ENCODE data around the gene RBM15B. TPM values are rescaled to one million over a fixed set of nuclear protein-coding genes. Genes with fewer than 3 reads are reported as not detected.
A peak's percentile ranks its signal among the peaks of the same experiment; 100 is the strongest.

The RBM15B gene
- total and polyA plus RNA-seq, 9 of the 15 experiments (the other 6 are each of a cell fraction or from before 2014, with no cell fraction given): 1.8 to 21.0 (median 10.5) TPM

DNA sequence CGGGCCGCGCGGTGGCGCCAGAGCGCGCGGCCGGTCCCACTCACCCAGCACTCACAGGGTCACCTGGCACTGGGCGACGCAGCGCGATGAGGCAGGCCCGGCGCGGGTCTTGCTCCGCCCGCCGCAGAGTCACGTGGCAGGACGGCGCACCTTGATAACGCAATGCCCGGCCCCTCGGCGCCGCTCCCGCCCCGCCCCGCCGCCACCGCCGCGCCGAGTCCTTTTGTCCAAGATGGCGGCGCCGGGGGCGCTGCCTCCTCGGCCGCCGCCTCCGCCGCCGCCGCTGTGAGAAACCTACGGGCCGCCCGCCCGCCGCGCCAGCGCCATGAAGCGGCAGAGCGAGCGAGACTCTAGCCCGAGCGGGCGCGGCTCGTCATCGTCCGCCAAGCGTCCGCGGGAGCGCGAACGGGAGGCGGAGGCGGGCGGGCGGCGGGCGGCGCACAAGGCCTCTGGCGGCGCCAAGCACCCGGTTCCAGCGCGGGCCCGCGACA is at the start of gene RBM15B (continued):
- TF ChIP-seq, protein P1, sequence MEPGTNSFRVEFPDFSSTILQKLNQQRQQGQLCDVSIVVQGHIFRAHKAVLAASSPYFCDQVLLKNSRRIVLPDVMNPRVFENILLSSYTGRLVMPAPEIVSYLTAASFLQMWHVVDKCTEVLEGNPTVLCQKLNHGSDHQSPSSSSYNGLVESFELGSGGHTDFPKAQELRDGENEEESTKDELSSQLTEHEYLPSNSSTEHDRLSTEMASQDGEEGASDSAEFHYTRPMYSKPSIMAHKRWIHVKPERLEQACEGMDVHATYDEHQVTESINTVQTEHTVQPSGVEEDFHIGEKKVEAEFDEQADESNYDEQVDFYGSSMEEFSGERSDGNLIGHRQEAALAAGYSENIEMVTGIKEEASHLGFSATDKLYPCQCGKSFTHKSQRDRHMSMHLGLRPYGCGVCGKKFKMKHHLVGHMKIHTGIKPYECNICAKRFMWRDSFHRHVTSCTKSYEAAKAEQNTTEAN (CRISPR knock-in tag; IDR thresholded peaks at IDR 0.05): no peak
- TF ChIP-seq KDM5B (IDR thresholded peaks at IDR 0.05; ENCODE audit: insufficient replicate concordance, low read depth, low read length) (no peak), BRCA1 (IDR thresholded peaks at IDR 0.05) (no peak), BRCA1 (CRISPR knock-in tag; IDR thresholded peaks at IDR 0.05) (no peak), MBD2 (IDR thresholded peaks at IDR 0.05; ENCODE audit: borderline replicate concordance, low read depth) (peak; percentile 26; the same call in 1 of the 2 replicates), MCM5 (IDR thresholded peaks at IDR 0.05; ENCODE audit: low read depth) (no peak), NFRKB (IDR thresholded peaks at IDR 0.05; ENCODE audit: low read depth) (no peak), MCM7 (IDR thresholded peaks at IDR 0.05) (no peak), MTA2 (IDR thresholded peaks at IDR 0.05; ENCODE audit: low read depth) (no peak), CUX1 (CRISPR knock-in tag; IDR thresholded peaks at IDR 0.05) (no peak), RHOXF2B (CRISPR knock-in tag; conservative IDR thresholded peaks at IDR 0.05) (no peak), MNT (conservative IDR thresholded peaks at IDR 0.05) (peak; percentile 51 to 85), THAP7 (CRISPR knock-in tag; IDR thresholded peaks at IDR 0.05) (no peak), NRF1 (conservative IDR thresholded peaks at IDR 0.05 in 1 of 2, IDR thresholded peaks at IDR 0.05 in 1 of 2) (no peak; a peak in 1 of 4 replicates), ZNF143 (CRISPR knock-in tag; IDR thresholded peaks at IDR 0.05) (no peak), PHF20 (IDR thresholded peaks at IDR 0.05; ENCODE audit: partially characterized antibody) (peak; percentile 48)
- TF ChIP-seq, protein P2, sequence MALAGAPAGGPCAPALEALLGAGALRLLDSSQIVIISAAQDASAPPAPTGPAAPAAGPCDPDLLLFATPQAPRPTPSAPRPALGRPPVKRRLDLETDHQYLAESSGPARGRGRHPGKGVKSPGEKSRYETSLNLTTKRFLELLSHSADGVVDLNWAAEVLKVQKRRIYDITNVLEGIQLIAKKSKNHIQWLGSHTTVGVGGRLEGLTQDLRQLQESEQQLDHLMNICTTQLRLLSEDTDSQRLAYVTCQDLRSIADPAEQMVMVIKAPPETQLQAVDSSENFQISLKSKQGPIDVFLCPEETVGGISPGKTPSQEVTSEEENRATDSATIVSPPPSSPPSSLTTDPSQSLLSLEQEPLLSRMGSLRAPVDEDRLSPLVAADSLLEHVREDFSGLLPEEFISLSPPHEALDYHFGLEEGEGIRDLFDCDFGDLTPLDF (CRISPR knock-in tag; IDR thresholded peaks at IDR 0.05): no peak
- TF ChIP-seq, protein P3, sequence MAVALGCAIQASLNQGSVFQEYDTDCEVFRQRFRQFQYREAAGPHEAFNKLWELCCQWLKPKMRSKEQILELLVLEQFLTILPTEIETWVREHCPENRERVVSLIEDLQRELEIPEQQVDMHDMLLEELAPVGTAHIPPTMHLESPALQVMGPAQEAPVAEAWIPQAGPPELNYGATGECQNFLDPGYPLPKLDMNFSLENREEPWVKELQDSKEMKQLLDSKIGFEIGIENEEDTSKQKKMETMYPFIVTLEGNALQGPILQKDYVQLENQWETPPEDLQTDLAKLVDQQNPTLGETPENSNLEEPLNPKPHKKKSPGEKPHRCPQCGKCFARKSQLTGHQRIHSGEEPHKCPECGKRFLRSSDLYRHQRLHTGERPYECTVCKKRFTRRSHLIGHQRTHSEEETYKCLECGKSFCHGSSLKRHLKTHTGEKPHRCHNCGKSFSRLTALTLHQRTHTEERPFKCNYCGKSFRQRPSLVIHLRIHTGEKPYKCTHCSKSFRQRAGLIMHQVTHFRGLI (CRISPR knock-in tag; IDR thresholded peaks at IDR 0.05): no peak

Measured in K562 (cell line).